ENCODE data around the gene NELFA. TPM values are rescaled to one million over a fixed set of nuclear protein-coding genes. Genes with fewer than 3 reads are reported as not detected.
"Not testable (repeated sequence)": the region's sequence is repeated elsewhere in the genome, so short reads cannot be mapped to it uniquely, and the experiment has no call there.

The NELFA gene
- total RNA-seq, 4 donors from 2014 or later, result 23.1 to 36.8 (median 25.0) TPM

DNA sequence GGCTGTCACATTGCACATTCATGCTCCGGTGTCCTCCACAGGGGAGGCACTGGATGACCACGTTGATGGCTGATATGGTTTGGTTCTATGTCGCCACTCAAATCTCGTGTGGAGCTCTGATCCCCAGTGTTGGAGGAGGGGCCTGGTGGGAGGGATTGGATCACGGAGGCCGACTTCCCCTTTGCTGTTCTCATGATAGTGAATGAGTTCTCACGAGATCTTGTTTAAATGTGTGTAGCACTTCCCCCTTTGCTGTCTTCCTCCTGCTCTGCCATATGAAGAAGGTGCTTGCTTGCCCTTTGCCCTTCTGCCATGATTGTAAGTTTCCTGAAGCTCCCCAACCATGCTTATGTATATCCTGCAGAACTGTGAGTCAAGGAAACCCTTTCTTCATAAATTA lies 28.1 kb upstream of the NELFA start:
- Histone ChIP-seq H3K27me3 (peaks cover 8 to 79% (median 15%) of the 10 kb centered on the region in 4 donors), H3K36me3 (no peaks in the 10 kb centered on the region), H3K27ac (no peak overlapping the region), H3K9me3 (no peaks in the 10 kb centered on the region), H3K4me3 (no peak overlapping the region), H3K4me1 (peaks cover 14 to 20% (median 16%) of the 10 kb centered on the region in 3 donors)
- intact Hi-C loops (cut with DNase I), result no loop called here
- 63 to 74% methylated on average over 7 of the region's 7 CpGs for WGBS, 2 donors
- DNase-seq, result no peak
- no peak for TF ChIP-seq POLR2A (IDR thresholded peaks at IDR 0.05)
- TF ChIP-seq, protein P1, sequence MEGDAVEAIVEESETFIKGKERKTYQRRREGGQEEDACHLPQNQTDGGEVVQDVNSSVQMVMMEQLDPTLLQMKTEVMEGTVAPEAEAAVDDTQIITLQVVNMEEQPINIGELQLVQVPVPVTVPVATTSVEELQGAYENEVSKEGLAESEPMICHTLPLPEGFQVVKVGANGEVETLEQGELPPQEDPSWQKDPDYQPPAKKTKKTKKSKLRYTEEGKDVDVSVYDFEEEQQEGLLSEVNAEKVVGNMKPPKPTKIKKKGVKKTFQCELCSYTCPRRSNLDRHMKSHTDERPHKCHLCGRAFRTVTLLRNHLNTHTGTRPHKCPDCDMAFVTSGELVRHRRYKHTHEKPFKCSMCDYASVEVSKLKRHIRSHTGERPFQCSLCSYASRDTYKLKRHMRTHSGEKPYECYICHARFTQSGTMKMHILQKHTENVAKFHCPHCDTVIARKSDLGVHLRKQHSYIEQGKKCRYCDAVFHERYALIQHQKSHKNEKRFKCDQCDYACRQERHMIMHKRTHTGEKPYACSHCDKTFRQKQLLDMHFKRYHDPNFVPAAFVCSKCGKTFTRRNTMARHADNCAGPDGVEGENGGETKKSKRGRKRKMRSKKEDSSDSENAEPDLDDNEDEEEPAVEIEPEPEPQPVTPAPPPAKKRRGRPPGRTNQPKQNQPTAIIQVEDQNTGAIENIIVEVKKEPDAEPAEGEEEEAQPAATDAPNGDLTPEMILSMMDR (IDR thresholded peaks at IDR 0.05), result no peak

DNA sequence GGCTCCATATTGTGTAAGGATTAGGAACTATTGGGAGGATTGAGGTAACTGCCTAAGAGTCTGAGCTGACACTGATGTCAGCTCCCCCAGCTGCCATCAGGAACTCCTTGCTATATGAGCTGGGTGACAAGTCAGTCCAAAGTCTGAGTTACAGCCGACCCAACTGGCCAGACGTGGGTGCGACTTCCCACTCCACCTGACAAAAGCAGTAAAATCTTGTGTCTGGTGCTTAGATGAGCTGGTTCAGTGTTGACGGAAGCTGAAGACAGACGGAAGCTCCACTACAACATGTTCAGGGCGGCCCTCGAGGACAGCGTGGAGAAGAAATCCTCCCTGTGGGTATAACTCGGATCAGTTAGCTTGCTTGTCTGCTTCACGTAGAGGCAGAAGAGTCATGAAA lies 27.6 kb upstream of the NELFA start:
- Histone ChIP-seq H3K9me3 (no peaks in the 10 kb centered on the region), H3K27ac (no peak overlapping the region), H3K4me3 (no peak overlapping the region), H3K27me3 (peaks cover 4 to 77% (median 11%) of the 10 kb centered on the region in 4 donors), H3K36me3 (no peaks in the 10 kb centered on the region), H3K4me1 (peaks cover 9 to 14% (median 11%) of the 10 kb centered on the region in 3 donors)
- DNase-seq, result no peak
- WGBS, 2 donors, result 87 to 91% methylated on average over 10 of the region's 10 CpGs
- intact Hi-C loops (cut with DNase I), result no loop called here
- TF ChIP-seq POLR2A (IDR thresholded peaks at IDR 0.05), result no peak
- TF ChIP-seq, protein P1 (IDR thresholded peaks at IDR 0.05), result no peak

DNA sequence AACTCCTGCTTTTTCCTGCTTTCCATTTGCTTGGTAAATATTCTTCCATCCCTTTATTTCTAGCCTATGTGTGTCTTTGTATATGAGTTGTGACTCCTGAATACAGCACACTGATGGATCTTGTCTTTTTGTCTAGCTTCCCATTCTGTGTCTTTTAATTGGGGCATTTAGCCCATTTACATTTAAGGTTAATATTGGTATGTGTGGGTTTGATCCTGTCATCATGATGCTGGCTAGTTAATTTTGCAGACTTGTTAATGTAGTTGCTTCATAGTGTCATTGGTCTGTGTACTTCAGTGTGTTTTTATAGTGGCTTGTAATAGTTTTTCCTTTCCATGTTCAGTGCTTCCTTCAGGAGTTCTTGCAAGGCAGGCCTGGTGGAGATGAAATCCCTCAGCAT lies 22.4 kb upstream of the NELFA start:
- H3K4me3 ChIP-seq, H3K9me3 ChIP-seq, H3K36me3 ChIP-seq: not testable (repeated sequence)

DNA sequence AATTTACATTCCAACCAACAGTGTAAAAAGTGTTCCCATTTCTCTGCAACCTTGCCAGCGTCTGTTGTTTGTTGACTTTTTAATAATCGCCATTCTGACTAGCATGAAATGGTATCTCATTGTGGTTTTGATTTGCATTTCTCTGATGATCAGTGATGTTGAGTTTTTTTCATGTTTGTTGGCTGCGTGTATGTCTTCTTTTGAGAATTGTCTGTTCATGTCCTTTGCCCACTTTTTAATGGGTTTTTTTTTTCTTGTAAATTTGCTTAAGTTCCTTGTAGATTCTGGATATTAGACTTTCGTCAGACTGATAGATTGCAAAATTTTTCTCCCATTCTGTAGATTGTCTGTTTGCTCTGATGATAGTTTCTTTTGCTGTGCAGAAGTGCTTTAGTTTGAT lies 18.3 kb upstream of the NELFA start:
- 76 to 77% methylated on average over 4 of the region's 4 CpGs for WGBS, 2 donors
- H3K9me3 ChIP-seq; H3K36me3 ChIP-seq; intact Hi-C loops (cut with DNase I); H3K27ac ChIP-seq; H3K4me1 ChIP-seq; H3K4me3 ChIP-seq; DNase-seq: not testable (repeated sequence)
- peaks cover 0 to 44% (median 0%) of the 10 kb centered on the region in 4 donors for H3K27me3 ChIP-seq

More for the DNA sequence above, 22.4 kb upstream of the NELFA start:
- intact Hi-C loops (cut with DNase I); DNase-seq; H3K4me1 ChIP-seq; H3K27ac ChIP-seq: not testable (repeated sequence)
- H3K27me3 ChIP-seq, result peaks cover 0 to 59% (median 0%) of the 10 kb centered on the region in 4 donors

DNA sequence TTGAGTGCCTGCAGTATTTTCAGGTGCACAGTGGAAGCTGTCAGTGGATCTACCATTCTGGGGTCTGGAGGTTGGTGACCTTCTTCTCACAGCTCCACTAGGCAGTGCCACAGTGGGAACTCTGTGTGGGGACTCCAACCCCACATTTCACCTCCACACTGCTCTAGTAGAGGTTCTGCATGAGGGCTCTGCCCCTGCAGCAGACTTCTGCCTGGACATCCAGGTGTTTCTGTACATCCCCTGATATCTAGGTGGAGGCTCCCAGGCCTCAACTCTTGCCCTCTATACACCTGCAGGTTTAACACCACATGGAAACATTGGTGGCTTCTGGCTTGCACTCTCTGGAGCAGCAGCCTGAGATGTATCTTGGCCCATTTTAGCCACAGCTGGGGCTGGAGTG lies 17.0 kb upstream of the NELFA start:
- no peak for TF ChIP-seq POLR2A (IDR thresholded peaks at IDR 0.05)
- TF ChIP-seq, protein P1 (IDR thresholded peaks at IDR 0.05), result no peak
- intact Hi-C loops (cut with DNase I), result no loop called here
- DNase-seq, result no peak
- H3K4me1 ChIP-seq, result no peaks in the 10 kb centered on the region
- no peaks in the 10 kb centered on the region for H3K36me3 ChIP-seq
- no peaks in the 10 kb centered on the region for H3K9me3 ChIP-seq
- H3K27ac ChIP-seq, result no peak overlapping the region
- H3K4me3 ChIP-seq, result no peak overlapping the region
- H3K27me3 ChIP-seq, result peaks cover 0 to 52% (median 0%) of the 10 kb centered on the region in 4 donors

DNA sequence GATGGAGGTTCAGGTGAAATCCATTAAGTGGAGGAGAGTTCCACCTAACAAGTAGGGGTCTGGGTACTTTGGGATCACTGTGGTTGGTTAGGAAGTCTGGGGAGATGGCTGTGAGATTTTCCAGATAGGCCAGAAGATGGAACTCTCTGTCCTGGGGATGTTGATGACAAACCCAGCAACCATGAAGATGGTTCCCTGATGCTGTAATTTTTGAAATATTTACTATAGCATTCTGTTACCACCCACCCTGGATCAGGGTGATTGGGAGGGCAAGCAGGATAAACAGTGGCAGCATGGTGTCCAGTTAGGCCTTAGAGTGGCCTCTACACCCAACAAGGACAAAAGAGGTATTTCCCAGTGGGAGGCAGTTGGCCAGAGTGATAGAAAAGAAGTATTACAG lies 15.9 kb upstream of the NELFA start:
- no peaks in the 10 kb centered on the region for H3K36me3 ChIP-seq
- no peak for TF ChIP-seq POLR2A (IDR thresholded peaks at IDR 0.05)
- TF ChIP-seq, protein P1 (IDR thresholded peaks at IDR 0.05), result no peak
- intact Hi-C loops (cut with DNase I), result no loop called here
- no peaks in the 10 kb centered on the region for H3K4me1 ChIP-seq
- H3K27me3 ChIP-seq, result peaks cover 0 to 55% (median 0%) of the 10 kb centered on the region in 4 donors
- H3K4me3 ChIP-seq, result no peak overlapping the region
- DNase-seq, result no peak
- H3K27ac ChIP-seq, result no peak overlapping the region
- no peaks in the 10 kb centered on the region for H3K9me3 ChIP-seq

DNA sequence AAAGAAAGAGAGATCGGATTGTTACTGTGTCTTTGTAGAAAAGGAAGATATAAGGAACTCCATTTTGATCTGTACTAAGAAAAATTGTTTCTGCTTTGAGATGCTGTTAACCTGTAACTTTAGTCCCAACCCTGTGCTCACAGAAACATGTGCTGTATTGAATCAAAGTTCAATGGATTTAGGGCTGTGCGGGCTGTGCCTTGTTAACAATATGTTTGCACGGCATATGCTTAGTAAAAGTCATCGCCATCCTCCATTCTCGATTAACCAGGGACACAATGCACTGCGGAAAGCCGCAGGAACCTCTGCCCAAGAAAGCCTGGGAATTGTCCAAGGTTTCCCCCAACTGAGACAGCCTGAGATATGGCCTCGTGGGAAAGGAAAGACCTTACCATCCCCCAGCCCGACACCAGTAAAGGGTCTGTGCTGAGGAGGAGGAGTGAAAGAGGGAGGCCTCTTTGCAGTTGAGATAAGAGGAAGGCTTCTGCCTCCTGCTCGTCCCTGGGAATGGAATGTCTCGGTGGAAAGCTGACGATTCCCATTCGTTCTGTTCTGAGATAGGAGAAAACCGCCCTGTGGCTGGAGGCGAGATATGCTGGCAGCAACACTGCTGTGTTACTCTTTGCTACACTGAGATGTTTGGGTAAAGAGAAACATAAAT lies 12.7 kb upstream of the NELFA start:
- 28 to 38% methylated on average over 13 to 14 of the region's 15 CpGs for WGBS, 2 donors
- H3K27me3 ChIP-seq, result peaks cover 0 to 58% (median 0%) of the 10 kb centered on the region in 4 donors
- DNase-seq; H3K4me3 ChIP-seq; H3K36me3 ChIP-seq; H3K9me3 ChIP-seq; H3K27ac ChIP-seq; intact Hi-C loops (cut with DNase I); H3K4me1 ChIP-seq: not testable (repeated sequence)
